Stimulated activated CD4-positive, alpha-beta T cell treated with anti-CD3 and anti-CD28 coated beads, Interleukin-1b, Interleukin-23, amount 100 ng/mL, for 1 hour (primary cell): ENCODE results near the gene RPS4Y2.

Source experiments
- DNase-seq, 2 donors: peaks; one replicate each; pipeline ENCODE4 v3.0.0-alpha.2; 2020; ENCODE audit warnings: low read depth in 2 of 2

Gene RPS4Y2

GRCh38 chrY:20755808-20756207 lies at the start of gene RPS4Y2:
TSS of gene RPS4Y2 (plus strand) at chrY:20756108. CDS start at chrY:20756164, 56 bp downstream.
- no peak for DNase-seq

GRCh38 chrY:20714391-20714790 lies 41.5 kb upstream of the RPS4Y2 start:
- DNase-seq = no peak

GRCh38 chrY:20726184-20726907 lies 29.6 kb upstream of the RPS4Y2 start:
- DNase-seq = no peak

DNA sequence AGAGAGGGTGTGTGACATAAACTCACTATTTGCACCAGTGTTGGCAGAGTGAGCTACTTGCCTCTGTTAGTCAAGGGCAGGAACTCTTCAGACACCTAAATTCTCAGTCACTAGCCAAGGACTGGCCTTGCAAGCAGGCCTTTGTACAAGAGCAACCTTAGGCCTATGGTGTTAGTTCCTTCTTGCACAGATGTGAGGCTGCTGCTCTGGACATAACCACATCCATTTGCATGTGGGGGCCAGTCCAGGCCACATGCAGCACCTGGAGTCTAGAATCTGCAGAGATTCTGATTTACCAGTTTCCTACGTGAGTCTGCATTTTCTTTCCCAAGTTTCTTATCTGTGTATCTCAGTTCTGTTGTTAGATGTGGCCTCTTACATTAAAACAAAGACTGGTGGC lies 20.7 kb upstream of the RPS4Y2 start:
- DNase-seq = no peak

- no peak for DNase-seq
Observed at GRCh38 chrY:20739806-20740205, 16.1 kb upstream of the RPS4Y2 start.

DNA sequence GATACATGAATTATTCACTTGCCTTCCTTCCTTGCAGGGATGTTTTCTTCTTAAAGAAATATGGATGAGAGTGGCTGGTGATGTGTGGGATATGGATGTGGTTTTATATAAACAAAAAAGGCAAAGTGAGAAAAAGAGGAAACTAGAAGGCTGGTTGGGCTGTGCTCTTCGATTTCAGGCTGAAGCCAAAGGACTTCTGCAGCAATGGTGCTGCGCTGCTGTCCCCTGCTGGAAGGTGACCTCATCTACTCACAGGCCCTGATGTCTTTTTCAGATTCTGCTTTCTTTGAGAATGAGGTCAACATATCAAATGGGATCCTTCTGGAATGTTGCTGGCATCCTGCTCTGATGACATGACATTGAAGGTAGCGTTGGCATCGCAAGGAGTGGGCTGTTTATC lies 15.3 kb upstream of the RPS4Y2 start:
- DNase-seq = no peak

DNA sequence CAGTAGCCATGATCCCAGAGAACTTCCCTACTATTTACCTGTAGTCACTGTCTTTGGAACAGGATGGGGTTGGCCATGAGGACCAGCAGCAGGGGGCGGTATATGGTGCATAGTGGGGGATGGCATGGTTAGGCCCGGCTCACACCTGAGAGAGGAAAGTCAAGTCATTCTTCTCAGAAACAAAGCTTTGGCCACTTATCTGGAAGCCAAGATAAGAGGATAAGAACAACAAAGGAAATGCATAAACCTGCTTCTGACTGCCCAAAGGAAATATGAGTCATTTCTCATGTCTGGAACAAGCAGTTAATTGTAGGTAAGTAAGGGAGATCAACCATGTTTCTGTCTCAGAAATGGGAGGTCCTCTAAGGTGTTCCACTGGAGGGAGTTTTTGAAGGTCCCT lies 10.8 kb upstream of the RPS4Y2 start:
- no peak for DNase-seq

- DNase-seq = no peak
Observed at GRCh38 chrY:20746919-20747318, 9.0 kb upstream of the RPS4Y2 start.

GRCh38 chrY:20763869-20764268 lies 8.0 kb downstream of the RPS4Y2 start:
- no peak for DNase-seq

DNA sequence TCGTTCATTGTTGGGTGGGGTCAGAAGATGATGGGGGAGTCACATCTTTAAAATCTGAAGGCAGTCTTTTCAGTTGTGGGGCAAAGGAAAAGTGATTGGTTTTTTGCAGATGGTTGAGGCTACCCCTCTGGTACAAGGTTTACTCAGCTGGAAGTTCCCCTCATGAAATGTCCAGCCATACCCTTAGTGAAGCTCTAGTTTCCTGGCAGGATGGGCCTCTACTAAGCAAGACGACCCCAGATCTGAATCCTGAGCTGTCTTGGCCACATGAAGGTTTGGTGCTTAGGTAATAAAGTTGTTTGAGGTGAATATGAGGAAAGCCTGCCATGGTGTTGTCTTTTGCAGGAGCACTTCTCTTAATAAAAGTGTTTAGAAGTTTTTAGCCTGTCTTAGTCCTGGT lies 9.2 kb downstream of the RPS4Y2 start:
- DNase-seq = no peak

DNA sequence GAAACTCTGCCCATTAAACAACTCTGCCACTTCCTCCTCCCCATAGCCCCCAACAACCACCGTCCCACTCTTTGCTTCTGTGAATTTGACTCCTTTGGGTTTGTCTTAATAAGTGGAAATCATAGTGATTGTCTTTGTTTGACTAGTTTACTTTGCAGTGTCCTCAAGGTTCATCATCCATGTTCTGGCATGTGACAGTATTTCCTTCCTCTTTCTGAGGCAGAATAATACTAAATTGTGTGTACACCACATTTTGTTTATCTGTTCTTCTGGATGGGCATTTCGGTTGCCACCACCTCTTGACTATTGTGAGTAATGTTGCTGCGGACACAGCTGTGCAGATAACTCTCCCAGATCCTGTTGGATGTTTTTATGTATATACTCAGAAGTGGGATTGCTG lies 14.8 kb downstream of the RPS4Y2 start:
- DNase-seq = no peak

GRCh38 chrY:20776104-20776503 lies 20.2 kb downstream of the RPS4Y2 start:
- DNase-seq = no peak

DNA sequence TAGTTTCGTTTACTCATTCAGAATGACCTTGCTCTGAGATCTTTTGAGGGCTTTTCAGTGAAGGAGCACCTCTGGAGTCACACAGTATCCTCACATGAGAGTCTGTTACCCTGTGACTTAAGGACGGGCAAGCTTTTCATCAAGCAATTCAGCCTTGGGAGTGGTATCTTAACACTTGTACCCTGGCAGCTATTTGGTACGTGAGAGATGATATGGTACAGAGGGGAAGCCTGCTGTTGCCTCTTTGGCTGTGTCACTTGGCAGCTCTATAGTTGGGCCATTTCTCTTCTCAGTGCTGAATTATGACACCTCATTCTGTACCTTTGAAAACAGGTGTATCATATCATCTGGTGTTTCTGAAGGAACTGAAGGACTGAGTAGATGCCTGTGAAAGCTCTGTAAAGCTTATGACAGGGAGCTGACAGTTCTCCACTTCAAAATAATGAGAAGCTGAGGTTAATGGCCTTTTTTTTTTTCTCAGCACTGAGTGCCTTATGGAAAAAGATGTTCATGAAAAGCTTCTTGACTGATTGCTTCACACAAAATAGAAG lies 24.3 kb downstream of the RPS4Y2 start:
- no peak for DNase-seq

GRCh38 chrY:20780776-20781175 lies 24.9 kb downstream of the RPS4Y2 start:
- DNase-seq = no peak

GRCh38 chrY:20781408-20781807 lies 25.5 kb downstream of the RPS4Y2 start:
- no peak for DNase-seq

DNA sequence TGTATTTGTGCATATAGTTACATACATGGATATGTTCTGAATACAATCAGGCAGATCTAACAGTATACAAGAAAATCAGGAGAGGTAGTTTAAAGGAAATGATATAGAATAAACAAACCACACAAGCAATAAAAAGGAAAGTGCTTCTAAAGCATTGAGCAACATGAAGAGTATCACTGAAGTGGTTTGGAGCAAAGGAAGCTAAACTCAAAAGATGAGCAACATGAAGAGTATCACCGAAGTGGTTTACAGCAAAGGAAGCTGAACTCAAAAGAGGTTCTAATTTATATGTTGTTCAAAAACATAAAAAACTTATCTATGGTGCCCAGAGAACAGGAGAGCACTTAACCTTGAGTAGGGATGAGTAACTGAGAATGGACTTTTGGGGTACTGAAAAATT lies 29.1 kb downstream of the RPS4Y2 start:
- DNase-seq = no peak

DNA sequence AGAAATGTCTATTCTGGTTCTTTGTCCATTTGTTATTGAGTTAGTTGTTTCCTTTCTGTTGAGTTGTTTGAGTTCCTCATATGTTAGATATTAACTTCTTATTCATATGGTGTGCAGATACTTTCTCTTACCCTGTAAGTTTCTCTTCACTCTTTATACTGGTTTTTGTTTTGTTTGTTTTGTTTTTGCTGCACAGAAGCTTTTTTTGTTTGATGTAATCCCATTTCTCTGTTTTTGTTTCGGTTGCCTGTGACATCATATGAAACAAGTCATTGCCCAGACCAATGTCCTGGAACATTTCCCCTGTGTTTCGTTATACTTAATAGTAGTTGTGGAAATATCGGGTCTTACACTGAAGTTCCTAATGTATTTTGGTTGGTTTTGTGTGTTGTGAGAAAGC lies 31.2 kb downstream of the RPS4Y2 start:
- no peak for DNase-seq

DNA sequence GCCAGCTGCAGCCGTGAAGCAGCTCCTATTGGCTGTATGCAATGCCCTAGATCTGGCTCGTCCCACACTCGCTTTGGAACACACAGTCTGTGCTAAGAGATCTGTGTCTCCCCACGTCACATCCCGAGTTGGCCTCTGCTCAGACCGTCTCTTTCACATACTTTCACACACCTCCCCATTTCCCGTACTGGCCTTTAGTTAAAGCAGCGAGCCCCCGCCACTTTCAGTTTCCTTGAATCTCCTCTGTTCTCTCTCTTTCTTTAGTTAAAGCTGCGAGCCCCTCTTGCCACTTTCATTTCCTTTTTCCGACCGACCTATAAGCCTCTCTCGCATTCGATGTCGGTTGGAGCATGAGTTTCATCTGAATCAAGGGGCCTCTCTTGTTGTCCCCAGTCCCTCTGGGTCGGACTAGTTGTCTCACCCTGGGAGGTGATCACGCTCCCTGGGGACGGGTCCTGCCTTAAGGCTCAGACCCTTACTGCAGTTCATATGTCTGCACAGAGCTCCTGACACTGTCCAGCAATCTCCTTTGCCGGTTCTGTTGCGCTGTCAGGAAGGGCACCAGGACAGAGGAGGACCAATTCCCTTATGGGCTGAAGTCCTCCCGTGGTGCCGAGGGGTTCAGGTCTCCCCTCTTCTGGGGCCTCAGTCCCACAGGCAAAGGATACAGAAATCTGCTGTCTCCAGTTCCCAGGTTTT lies 42.6 kb downstream of the RPS4Y2 start:
- DNase-seq = no peak

DNA sequence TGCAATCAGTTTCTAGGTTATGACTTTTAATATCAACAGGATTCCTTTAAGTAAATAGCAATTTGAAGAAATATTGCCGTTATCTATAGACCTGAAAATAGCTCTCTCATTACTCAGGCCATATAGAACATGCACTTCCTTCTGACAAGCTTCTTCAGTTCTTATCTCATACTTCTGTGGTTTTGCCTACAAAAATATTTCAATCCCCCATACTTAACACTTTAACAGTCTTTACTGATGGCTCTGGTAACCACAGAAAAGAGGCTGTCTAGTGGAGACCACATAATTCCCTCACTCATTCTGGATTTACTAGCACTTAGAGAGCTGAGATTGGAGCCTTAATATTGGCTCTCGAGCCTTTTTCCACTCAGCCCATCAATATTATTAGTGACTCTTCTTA lies 46.8 kb downstream of the RPS4Y2 start:
- no peak for DNase-seq

DNA sequence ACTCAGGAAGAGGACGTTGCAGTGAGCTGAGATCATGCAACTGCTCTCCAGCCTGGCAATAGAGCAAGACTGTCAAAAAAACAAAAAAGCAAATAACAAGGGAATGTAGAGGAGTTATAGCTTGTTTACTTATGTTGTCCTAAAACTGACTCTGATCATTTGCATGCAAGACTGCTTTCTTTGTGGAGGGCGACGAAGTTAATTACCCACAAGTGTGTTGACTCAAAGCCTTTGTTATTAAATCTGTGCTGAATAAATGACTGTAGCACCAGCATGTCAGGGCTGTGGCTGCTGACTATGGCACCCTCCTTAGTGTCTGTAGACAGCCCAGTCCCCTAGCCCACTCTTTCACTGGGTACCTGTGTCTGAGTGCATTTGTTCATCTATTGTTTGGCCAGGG lies 50.3 kb downstream of the RPS4Y2 start:
- no peak for DNase-seq

GRCh38 chrY:20813459-20813858 lies 57.6 kb downstream of the RPS4Y2 start:
- DNase-seq = no peak

DNA sequence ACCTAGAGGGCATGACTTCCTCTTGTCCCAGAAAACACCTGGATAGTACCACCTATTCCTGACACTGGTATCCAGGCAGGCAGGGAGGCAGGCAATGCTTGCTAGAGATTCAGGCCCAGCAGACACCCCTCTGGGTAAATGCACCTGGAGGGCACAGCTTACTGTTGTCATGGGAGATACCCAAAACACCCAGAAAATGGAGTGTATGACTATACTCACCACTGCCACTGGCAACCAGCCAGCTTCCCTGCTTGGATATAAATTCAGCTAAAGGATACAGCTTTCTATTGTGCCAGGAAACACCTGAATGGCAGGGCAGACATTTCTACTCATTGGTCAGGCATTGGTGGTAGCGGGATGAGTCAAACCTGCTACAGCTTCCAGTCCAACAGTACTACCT lies 58.9 kb downstream of the RPS4Y2 start:
- DNase-seq = no peak

GRCh38 chrY:20817067-20817466 lies 61.2 kb downstream of the RPS4Y2 start:
- DNase-seq = no peak
